ENCODE results near the gene TRPC6.
"Not testable (repeated sequence)": the region's sequence is repeated elsewhere in the genome, so short reads cannot be mapped to it uniquely, and the experiment has no call there.

The TRPC6 gene

DNA sequence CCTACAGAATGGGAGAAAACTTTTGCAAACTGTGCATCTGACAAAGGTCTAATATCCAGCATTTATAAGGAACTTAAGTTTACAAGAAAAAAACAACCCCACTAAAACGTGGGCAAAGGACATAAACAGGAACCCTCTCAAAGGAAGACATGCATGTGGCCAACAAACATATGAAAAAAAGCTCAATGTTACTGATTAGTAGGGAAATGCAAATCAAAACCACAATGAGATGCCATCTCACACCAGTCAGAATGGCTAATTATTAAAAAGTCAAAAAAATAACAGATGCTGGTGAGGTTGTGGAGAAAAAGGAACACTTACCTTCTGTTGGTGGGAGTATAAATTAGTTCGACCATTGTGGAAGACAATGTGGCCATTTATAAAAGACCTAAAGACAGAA, 145.1 kb downstream of the TRPC6 start:
- H3K4me1 Mint-ChIP-seq (ENCODE audit: low read depth in 2 of 2); H3K4me3 Mint-ChIP-seq; DNase-seq; H3K27me3 Mint-ChIP-seq; H3K36me3 Mint-ChIP-seq (ENCODE audit: insufficient read depth); ATAC-seq (replicated peaks); H3K9me3 Mint-ChIP-seq; H3K27ac Mint-ChIP-seq: not testable (repeated sequence)

DNA sequence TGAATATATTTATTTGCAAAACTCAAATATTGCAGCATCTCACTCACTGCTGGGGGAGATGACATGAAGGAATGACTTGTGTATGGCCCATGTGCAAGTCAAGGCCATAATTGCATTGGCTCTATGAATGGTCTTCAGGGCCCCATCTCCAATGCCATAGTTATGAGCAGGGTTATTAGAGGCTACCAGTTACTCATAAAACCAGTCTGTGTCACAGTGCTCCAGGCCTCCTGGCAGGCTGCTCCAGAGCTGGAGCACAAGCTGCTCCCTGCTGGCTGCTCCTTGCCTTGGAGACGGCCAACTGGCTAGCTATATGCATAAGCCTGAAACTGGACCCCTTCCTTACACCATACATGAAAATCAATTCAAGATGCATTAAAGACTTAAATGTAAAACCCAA, 145.7 kb downstream of the TRPC6 start:
- no peak for DNase-seq
- no peaks in the 10 kb centered on the region for H3K36me3 Mint-ChIP-seq (ENCODE audit: insufficient read depth)
- no peak for ATAC-seq (replicated peaks)

DNA sequence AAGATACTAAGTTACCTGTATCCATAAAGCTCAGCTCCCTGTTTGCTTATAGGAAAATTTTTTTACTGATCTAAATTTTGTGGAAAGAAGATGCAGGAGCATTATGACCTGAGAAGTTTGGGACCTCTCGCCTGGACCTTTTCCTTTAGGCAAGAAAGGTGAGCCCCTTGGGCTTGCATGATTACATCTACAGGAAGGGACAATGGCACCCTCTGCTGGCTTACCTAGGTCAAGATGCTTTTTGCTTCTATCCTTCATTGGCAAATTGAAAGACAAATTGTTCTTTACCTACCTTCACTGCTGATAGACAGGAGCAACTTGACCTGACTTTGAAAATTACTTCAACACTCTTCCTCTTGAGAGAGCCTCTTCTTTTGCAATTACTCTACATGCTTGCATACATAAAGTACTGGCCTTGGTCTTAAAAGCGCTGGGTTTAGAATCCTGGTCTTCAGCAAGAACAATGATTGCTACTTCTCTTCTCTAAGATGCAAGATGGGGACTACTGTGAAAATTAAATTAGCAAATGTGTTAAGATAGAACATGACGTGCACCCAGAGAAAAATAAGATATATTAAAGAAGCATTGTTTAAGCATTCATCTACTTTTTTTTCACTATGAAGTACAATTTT, 147.2 kb downstream of the TRPC6 start:
- H3K36me3 Mint-ChIP-seq (ENCODE audit: insufficient read depth), result no peaks in the 10 kb centered on the region
- H3K9me3 Mint-ChIP-seq, result peaks cover 3 to 7% of the 10 kb centered on the region in 2 donors
- no peak overlapping the region for H3K4me3 Mint-ChIP-seq
- no peaks in the 10 kb centered on the region for H3K4me1 Mint-ChIP-seq (ENCODE audit: low read depth in 2 of 2)
- H3K27me3 Mint-ChIP-seq, result no peaks in the 10 kb centered on the region
- DNase-seq (no peak), ATAC-seq (replicated peaks) (no peak)
- no peak overlapping the region for H3K27ac Mint-ChIP-seq

More for the DNA sequence above, 145.7 kb downstream of the TRPC6 start:
- Mint-ChIP-seq H3K27ac (no peak overlapping the region), H3K27me3 (no peaks in the 10 kb centered on the region), H3K9me3 (no peaks in the 10 kb centered on the region), H3K4me1 (ENCODE audit: low read depth in 2 of 2) (no peaks in the 10 kb centered on the region), H3K4me3 (no peak overlapping the region)

DNA sequence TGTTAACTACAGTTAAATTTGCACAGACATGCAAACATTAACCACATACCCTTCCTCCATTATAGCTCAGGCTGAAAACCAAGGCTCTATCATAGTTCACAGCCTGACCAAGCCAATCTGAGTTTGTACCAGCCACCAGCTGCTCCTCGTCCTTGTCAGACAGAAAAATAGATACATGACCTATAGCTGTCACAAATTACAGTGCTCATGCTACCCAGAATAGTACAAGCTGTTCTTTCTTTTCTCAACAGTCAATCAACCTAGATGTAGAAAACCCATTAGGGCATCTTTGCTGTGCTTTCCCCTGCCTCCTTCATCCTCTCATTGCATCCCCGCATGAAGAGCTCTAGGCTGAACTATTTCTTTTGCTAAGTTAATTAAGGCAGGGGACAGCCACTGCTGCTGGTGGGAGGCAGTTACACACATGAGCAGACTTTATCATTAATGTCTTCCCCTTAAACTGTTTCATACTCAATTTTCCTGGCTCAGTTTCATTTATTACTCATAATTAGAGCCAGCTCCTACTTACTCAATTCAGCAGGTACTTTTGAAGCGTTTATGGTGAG, 148.3 kb downstream of the TRPC6 start:
- Mint-ChIP-seq H3K4me3 (no peak overlapping the region), H3K9me3 (peaks cover 5 to 12% of the 10 kb centered on the region in 2 donors), H3K4me1 (ENCODE audit: low read depth in 2 of 2) (no peaks in the 10 kb centered on the region), H3K27me3 (no peaks in the 10 kb centered on the region), H3K27ac (no peak overlapping the region), H3K36me3 (ENCODE audit: insufficient read depth) (no peaks in the 10 kb centered on the region)
- DNase-seq (no peak), ATAC-seq (replicated peaks) (no peak)

DNA sequence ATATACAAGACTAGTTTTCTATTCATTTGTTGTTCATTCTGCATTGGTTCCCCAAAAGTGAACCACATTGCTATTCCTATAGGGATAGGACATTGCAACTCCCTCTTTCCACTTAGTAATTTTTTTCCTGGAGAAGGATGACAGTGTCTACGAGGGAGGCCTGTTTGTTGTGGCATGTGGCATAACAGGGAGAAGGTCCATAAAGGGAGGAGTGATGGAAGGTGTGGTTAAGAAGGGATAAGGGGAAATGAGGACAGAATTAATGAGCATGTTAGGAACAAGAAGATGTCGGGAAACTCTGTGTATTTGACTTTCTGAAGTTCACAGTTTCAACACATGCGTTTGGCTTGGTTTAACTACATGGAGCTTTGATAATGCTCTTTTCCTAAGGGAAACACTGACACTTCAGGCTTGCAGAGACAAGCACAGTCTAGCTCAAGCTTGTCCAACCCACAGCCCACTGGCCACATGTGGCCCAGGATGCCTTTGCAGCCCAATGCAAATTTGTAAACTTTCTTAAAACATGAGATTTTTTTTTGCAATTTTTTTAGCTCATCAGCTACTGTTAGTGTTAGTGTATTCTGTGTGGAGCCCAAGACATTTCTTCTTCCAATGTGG, 149.7 kb downstream of the TRPC6 start:
- no peaks in the 10 kb centered on the region for H3K27me3 Mint-ChIP-seq
- H3K36me3 Mint-ChIP-seq (ENCODE audit: insufficient read depth), result no peaks in the 10 kb centered on the region
- H3K4me1 Mint-ChIP-seq (ENCODE audit: low read depth in 2 of 2), result no peaks in the 10 kb centered on the region
- DNase-seq (no peak), ATAC-seq (replicated peaks) (no peak)
- H3K4me3 Mint-ChIP-seq, result no peak overlapping the region
- no peak overlapping the region for H3K27ac Mint-ChIP-seq
- H3K9me3 Mint-ChIP-seq, result peaks cover 5 to 21% of the 10 kb centered on the region in 2 donors

DNA sequence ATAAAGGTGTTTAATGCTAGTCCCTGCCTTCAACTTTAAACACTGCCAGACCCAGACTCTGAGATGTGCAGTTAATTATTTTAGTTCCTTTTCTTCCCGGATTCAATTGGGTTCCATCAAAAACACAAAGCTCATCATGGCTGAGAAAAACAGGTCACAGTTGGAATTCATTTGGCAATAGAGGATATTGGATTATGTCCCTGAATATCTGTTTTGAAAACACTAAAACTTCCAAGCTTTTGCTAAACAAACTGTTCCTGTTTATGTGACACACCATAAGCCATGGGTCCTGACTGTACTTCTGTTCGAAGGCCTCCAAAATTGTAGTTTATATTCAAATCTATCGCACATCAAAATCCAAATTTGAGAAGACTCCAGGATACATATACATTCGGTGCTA, 150.7 kb downstream of the TRPC6 start:
- H3K9me3 Mint-ChIP-seq, result peaks cover 8 to 31% of the 10 kb centered on the region in 2 donors
- DNase-seq (no peak), ATAC-seq (replicated peaks) (no peak)
- no peaks in the 10 kb centered on the region for H3K4me1 Mint-ChIP-seq (ENCODE audit: low read depth in 2 of 2)
- H3K36me3 Mint-ChIP-seq (ENCODE audit: insufficient read depth), result no peaks in the 10 kb centered on the region
- no peak overlapping the region for H3K4me3 Mint-ChIP-seq
- H3K27ac Mint-ChIP-seq, result no peak overlapping the region
- H3K27me3 Mint-ChIP-seq, result no peaks in the 10 kb centered on the region

DNA sequence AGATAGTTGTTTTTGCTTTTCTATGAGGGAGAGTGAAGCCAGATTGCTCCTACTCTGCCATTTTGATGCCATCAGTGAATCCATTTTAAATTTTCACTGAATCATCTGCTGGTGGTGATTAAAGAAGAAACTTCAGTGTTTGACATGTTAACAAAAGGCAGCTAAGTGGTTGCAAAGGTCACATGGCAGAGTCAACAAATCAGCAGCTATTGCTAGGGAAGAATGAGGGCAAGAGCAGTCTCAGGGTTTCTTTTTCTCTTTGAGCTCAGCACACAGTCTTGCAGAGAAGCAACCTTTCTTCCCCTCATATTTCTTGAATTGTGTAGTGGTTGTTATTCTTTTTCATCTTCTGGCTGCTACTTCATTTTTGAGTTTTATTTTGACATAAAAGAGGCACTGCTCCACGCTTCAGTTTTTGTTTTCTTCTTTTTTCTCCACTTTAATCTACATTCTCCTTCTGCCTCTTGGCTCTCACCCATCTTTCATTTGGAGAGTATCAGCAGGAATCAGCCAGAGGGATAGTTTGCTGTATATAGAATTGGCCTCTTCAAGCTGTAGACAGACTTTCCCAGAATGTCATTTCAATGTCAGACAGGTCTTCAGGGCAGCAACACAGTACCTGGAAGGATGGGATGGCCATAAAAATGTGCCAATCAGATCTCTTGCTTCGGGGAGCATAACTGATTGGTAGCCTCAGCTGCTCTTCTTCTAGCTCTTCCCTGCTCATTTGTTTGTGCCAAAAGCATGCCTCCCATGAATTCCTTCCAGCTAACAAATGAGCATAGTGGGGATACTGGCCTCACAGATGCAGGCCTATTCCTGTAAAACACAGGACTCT, 153.9 kb downstream of the TRPC6 start:
- H3K9me3 Mint-ChIP-seq, result peaks cover 9 to 41% of the 10 kb centered on the region in 2 donors
- no peak for ATAC-seq (replicated peaks)
- no peaks in the 10 kb centered on the region for H3K36me3 Mint-ChIP-seq (ENCODE audit: insufficient read depth)
- H3K27me3 Mint-ChIP-seq, result no peaks in the 10 kb centered on the region
- no peak overlapping the region for H3K4me3 Mint-ChIP-seq
- no peak overlapping the region for H3K27ac Mint-ChIP-seq
- DNase-seq, result no peak
- no peaks in the 10 kb centered on the region for H3K4me1 Mint-ChIP-seq (ENCODE audit: low read depth in 2 of 2)

DNA sequence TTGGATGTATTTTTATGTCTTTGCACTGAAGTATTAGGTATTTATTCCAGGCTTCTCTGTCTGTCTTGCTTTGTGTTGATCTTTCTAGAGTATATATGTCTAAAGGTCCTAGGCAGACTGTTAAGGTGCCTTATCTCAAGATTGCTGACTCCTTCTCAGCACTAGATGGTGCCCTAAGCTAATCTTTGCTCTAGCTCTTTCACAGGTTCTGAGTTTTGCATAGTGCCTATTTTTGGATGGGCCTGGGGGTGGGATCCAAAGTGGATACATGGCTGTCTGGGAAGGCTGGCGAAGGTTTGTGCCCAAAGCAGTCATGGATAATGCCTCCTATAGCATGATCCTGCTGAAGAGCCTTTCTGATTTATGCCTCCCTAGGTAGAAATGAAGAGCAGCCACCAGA, 154.9 kb downstream of the TRPC6 start:
- Mint-ChIP-seq H3K27me3 (no peaks in the 10 kb centered on the region), H3K9me3 (peaks cover 11 to 42% of the 10 kb centered on the region in 2 donors), H3K4me3 (no peak overlapping the region), H3K4me1 (ENCODE audit: low read depth in 2 of 2) (no peaks in the 10 kb centered on the region), H3K27ac (no peak overlapping the region), H3K36me3 (ENCODE audit: insufficient read depth) (no peaks in the 10 kb centered on the region)
- DNase-seq (no peak), ATAC-seq (replicated peaks) (no peak)

DNA sequence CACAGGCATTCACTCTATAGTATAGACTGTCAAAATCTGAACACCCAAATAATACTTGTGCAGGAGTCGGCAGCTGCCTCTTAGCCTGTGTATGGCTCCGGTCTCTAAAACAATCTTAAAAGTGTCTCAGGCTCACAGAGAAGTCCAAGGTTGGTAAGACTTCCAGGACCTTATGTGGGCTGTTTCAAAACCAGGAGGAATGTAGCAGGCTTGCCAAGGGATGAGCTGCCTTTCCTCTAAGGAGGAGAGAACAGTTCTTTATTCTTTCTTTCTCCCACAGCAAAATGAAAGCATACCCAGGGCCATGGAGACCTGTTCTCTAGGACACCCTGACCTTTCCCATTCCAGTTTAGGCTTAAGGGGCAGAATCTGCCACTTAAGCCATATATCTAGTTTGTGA, 176.5 kb downstream of the TRPC6 start:
- Mint-ChIP-seq H3K4me1 (ENCODE audit: low read depth in 2 of 2) (no peaks in the 10 kb centered on the region), H3K9me3 (peaks cover 2 to 7% of the 10 kb centered on the region in 2 donors), H3K27me3 (no peaks in the 10 kb centered on the region)

More for the DNA sequence above, 176.5 kb downstream of the TRPC6 start:
- H3K36me3 Mint-ChIP-seq (ENCODE audit: insufficient read depth), result peaks cover 3% of the 10 kb centered on the region
- H3K27ac Mint-ChIP-seq, result no peak overlapping the region
- no peak overlapping the region for H3K4me3 Mint-ChIP-seq
- no peak for DNase-seq
- no peak for ATAC-seq (replicated peaks)

All from effector memory CD8-positive, alpha-beta T cell (primary cell).